ENCODE data around the gene APH1A. TPM values are rescaled to one million over a fixed set of nuclear protein-coding genes. Genes with fewer than 3 reads are reported as not detected.

Gene APH1A
- total and polyA plus RNA-seq, 9 of the 15 experiments (the other 6 are each of a cell fraction or from before 2014, with no cell fraction given) = 5.6 to 123 (median 77.0) TPM

DNA sequence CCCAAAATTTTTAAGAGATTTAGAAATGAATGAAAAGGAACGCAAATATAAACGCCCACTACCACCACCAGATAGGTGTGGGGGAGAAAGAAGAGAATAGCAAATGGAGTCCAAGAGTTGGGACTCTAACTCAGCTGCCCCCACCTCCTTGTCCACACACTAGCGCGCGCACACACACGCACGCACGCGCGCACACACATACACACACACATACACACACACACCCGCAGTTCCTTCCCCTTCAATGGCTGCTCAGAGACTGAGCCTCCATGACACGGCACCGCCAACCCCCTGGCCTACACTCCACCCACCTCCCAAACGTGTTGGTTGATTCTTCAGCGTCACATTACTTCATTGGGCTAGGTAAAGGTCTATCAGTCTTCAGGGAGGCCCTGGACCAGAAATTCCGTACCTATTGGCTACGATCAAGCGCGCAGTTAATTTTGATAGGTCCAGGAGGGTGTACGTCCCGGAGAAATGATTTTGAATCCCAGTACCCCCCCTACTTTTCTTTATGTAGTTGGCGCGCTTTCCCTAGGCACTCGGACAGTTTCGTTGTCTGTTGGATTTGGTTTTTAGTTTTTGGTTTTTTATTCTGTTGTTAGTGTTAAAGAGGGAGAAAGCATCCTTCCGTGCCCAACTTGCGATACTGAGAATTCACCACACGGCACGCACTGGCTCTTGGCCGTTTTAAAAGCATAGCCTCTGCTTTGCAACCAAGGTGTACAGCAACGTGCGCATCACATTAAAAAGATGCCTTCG lies 32.8 kb downstream of the APH1A start, which contains the start of gene ANP32E:
ANP32E (minus strand) TSS at position 261 of the 762 bp plus-strand sequence. CDS start 326 bp downstream, outside the sequence.
- Histone ChIP-seq H2AFZ (ENCODE audit: low read depth, low read length) (peak within 1 kb of the TSS; percentile 90), H3K9me3 (replicated peaks; ENCODE audit: control insufficient read depth, insufficient read depth, low read depth, low read length) (no peaks in the 10 kb centered on the region), H3K79me2 (ENCODE audit: control insufficient read depth, insufficient read depth, low read length) (peaks cover 55% of the 10 kb centered on the region), H3K4me2 (ENCODE audit: insufficient read depth, low read length) (peak within 1 kb of the TSS; percentile 89), H3K9ac (ENCODE audit: insufficient read depth in 1 of 2, low read depth in 2 of 2, low read length in 2 of 2) (peak within 1 kb of the TSS; percentile 94 to 97), H3K27ac (ENCODE audit: extremely low read depth, low read depth, low read length) (peak within 1 kb of the TSS; percentile 95), H3K27me3 (ENCODE audit: control insufficient read depth in 2 of 2, insufficient read depth in 2 of 2, low read length in 2 of 2) (no peaks in the 10 kb centered on the region), H3K4me1 (replicated peaks in 1 of 2; ENCODE audit: control insufficient read depth in 2 of 2, insufficient read depth in 2 of 2, low read length in 2 of 2) (peaks cover 13 to 16% of the 10 kb centered on the region in 2 experiments; a peak in 4 of 5 replicates), H3K4me3 (peak within 1 kb of the TSS; percentile 95), H3K9me1 (ENCODE audit: control insufficient read depth, insufficient read depth, low read length) (no peaks in the 10 kb centered on the region), H3K36me3 (ENCODE audit: control insufficient read depth, insufficient read depth, low read length) (peaks cover 15% of the 10 kb centered on the region; the same call in 2 of the 3 replicates), H4K20me1 (replicated peaks; ENCODE audit: control insufficient read depth, insufficient read depth, low read length) (no peaks in the 10 kb centered on the region; the same call in 1 of the 2 replicates)
- FAIRE-seq (peak; percentile 100), ATAC-seq (peak; percentile 90), DNase-seq (ENCODE audit: extremely low read depth in 1 of 4, low spot score in 3 of 4) (peak; percentile 93 to 98 (median 96))
- BruUV-seq (replicated peaks) = no TSS peak
- WGBS (ENCODE audit: insufficient coverage, low coverage, missing lambda C conversion rate) = 1% methylated on average over 31 of the region's 33 CpGs
- CTCF ChIA-PET (ENCODE audit: low intra/inter-chr PET ratio) = no interaction called here
- intact Hi-C loops (cut with micrococcal nuclease) (no loop called here), in situ Hi-C loops (cut with MboI) (no loop called here)
- POLR2A ChIA-PET = interaction anchor here (0.7 to 1.5 kb wide), 10 partner anchors 11 to 763 kb away, joined by 3 to 7 read pairs (median 3); partner anchors contain the start of gene APH1A
- TF ChIP-seq DDX20 (tag; IDR thresholded peaks at IDR 0.05; ENCODE audit: low read depth) (no peak), ZNF274 (IDR thresholded peaks at IDR 0.05; ENCODE audit: borderline replicate concordance, low read depth, low read length) (no peak), ZNF3 (CRISPR knock-in tag; IDR thresholded peaks at IDR 0.05) (no peak), CBFA2T2 (conservative IDR thresholded peaks at IDR 0.05) (no peak), CBX5 (IDR thresholded peaks at IDR 0.05; ENCODE audit: borderline replicate concordance, low read depth) (no peak)
- TF ChIP-seq, protein P1, sequence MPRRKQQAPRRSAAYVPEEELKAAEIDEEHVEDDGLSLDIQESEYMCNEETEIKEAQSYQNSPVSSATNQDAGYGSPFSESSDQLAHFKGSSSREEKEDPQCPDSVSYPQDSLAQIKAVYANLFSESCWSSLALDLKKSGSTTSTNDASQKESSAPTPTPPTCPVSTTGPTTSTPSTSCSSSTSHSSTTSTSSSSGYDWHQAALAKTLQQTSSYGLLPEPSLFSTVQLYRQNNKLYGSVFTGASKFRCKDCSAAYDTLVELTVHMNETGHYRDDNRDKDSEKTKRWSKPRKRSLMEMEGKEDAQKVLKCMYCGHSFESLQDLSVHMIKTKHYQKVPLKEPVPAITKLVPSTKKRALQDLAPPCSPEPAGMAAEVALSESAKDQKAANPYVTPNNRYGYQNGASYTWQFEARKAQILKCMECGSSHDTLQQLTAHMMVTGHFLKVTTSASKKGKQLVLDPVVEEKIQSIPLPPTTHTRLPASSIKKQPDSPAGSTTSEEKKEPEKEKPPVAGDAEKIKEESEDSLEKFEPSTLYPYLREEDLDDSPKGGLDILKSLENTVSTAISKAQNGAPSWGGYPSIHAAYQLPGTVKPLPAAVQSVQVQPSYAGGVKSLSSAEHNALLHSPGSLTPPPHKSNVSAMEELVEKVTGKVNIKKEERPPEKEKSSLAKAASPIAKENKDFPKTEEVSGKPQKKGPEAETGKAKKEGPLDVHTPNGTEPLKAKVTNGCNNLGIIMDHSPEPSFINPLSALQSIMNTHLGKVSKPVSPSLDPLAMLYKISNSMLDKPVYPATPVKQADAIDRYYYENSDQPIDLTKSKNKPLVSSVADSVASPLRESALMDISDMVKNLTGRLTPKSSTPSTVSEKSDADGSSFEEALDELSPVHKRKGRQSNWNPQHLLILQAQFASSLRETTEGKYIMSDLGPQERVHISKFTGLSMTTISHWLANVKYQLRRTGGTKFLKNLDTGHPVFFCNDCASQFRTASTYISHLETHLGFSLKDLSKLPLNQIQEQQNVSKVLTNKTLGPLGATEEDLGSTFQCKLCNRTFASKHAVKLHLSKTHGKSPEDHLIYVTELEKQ (CRISPR knock-in tag; IDR thresholded peaks at IDR 0.05) = no peak
- TF ChIP-seq, protein P2, sequence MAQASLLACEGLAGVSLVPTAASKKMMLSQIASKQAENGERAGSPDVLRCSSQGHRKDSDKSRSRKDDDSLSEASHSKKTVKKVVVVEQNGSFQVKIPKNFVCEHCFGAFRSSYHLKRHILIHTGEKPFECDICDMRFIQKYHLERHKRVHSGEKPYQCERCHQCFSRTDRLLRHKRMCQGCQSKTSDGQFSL (CRISPR knock-in tag; IDR thresholded peaks at IDR 0.05) = peak; percentile 87; the same call in 1 of the 2 replicates
- TF ChIP-seq, protein P2 (tag; IDR thresholded peaks at IDR 0.05) = peak in 1 of 2 experiments; percentile 96; a peak in 2 of 4 replicates
- TF ChIP-seq, protein P3, sequence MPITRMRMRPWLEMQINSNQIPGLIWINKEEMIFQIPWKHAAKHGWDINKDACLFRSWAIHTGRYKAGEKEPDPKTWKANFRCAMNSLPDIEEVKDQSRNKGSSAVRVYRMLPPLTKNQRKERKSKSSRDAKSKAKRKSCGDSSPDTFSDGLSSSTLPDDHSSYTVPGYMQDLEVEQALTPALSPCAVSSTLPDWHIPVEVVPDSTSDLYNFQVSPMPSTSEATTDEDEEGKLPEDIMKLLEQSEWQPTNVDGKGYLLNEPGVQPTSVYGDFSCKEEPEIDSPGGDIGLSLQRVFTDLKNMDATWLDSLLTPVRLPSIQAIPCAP (CRISPR knock-in tag; IDR thresholded peaks at IDR 0.05; ENCODE audit: borderline replicate concordance) = no peak
- TF ChIP-seq, protein P4, sequence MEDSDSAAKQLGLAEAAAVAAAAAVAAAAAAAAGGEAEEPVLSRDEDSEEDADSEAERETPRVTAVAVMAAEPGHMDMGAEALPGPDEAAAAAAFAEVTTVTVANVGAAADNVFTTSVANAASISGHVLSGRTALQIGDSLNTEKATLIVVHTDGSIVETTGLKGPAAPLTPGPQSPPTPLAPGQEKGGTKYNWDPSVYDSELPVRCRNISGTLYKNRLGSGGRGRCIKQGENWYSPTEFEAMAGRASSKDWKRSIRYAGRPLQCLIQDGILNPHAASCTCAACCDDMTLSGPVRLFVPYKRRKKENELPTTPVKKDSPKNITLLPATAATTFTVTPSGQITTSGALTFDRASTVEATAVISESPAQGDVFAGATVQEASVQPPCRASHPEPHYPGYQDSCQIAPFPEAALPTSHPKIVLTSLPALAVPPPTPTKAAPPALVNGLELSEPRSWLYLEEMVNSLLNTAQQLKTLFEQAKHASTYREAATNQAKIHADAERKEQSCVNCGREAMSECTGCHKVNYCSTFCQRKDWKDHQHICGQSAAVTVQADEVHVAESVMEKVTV (CRISPR knock-in tag; IDR thresholded peaks at IDR 0.05) = no peak
- TF ChIP-seq, protein P5, sequence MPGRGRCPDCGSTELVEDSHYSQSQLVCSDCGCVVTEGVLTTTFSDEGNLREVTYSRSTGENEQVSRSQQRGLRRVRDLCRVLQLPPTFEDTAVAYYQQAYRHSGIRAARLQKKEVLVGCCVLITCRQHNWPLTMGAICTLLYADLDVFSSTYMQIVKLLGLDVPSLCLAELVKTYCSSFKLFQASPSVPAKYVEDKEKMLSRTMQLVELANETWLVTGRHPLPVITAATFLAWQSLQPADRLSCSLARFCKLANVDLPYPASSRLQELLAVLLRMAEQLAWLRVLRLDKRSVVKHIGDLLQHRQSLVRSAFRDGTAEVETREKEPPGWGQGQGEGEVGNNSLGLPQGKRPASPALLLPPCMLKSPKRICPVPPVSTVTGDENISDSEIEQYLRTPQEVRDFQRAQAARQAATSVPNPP (IDR thresholded peaks at IDR 0.05; ENCODE audit: borderline replicate concordance, insufficient read depth, insufficient read length) = no peak

Data from K562 (cell line).